H9 (cell line): ENCODE data around the gene FSTL4. TPM values are rescaled to one million over a fixed set of nuclear protein-coding genes. Genes with fewer than 3 reads are reported as not detected.

Source experiments
- DNase-seq: peaks from one replicate; pipeline ENCODE4 v3.0.0-alpha.2; 2017
- H2AFZ ChIP-seq: one replicate; pipeline ENCODE4 v1.6.1; 2013; ENCODE audit warnings: mild to moderate bottlenecking, low read length, control low read depth, moderate library complexity
- H2AK5ac ChIP-seq: 2 replicates; pipeline ENCODE4 v1.6.1; 2013; ENCODE audit warnings: low read length, control low read depth, mixed read lengths; ENCODE audit not compliant: insufficient read length
- H2BK120ac ChIP-seq: one replicate; pipeline ENCODE4 v1.6.1; 2013; ENCODE audit warnings: low read depth, mild to moderate bottlenecking, low read length, control low read depth, inconsistent platforms; ENCODE audit not compliant: poor library complexity, severe bottlenecking
- H2BK12ac ChIP-seq: 2 replicates; pipeline ENCODE4 v1.6.1; 2013; ENCODE audit warnings: low read length, control low read depth, mixed read lengths, low read depth; ENCODE audit not compliant: insufficient read length
- H2BK15ac ChIP-seq: 2 replicates; pipeline ENCODE4 v1.6.1; 2013; ENCODE audit warnings: low read depth, low read length, control low read depth
- H2BK20ac ChIP-seq: one replicate; pipeline ENCODE4 v1.6.1; 2013; ENCODE audit warnings: low read depth, mild to moderate bottlenecking, low read length, control low read depth, inconsistent platforms; ENCODE audit not compliant: poor library complexity, severe bottlenecking
- H2BK5ac ChIP-seq: 2 replicates; pipeline ENCODE4 v1.6.1; 2013; ENCODE audit warnings: low read length, control low read depth, mixed read lengths; ENCODE audit not compliant: insufficient read length
- H3K14ac ChIP-seq: 2 replicates; pipeline ENCODE4 v1.6.1; 2013; ENCODE audit warnings: low read length, control low read depth; ENCODE audit not compliant: insufficient read depth
- H3K18ac ChIP-seq: 2 replicates; pipeline ENCODE4 v1.6.1; 2013; ENCODE audit warnings: low read depth, mild to moderate bottlenecking, mixed read lengths, low read length, control low read depth; ENCODE audit not compliant: insufficient read length
- H3K23ac ChIP-seq: 2 replicates; pipeline ENCODE4 v1.6.1; 2013; ENCODE audit warnings: low read length, control low read depth, mixed read lengths, low read depth; ENCODE audit not compliant: insufficient read length
- H3K23me2 ChIP-seq: 2 replicates; pipeline ENCODE4 v1.6.1; 2013; ENCODE audit warnings: low read depth, mild to moderate bottlenecking, mixed read lengths, low read length, control low read depth; ENCODE audit not compliant: insufficient read length, poor library complexity, severe bottlenecking
- H3K27ac ChIP-seq: 2 replicates; pipeline ENCODE4 v1.5.1; 2013; ENCODE audit warnings: low read length, control low read depth, mixed read lengths, low read depth; ENCODE audit not compliant: insufficient read length
- H3K27me3 ChIP-seq: 2 replicates; pipeline ENCODE4 v1.6.1; 2013; ENCODE audit warnings: low read length, control low read depth, inconsistent platforms; ENCODE audit not compliant: insufficient read depth
- H3K4ac ChIP-seq: 2 replicates; pipeline ENCODE4 v1.6.1; 2013; ENCODE audit warnings: low read depth, mild to moderate bottlenecking, control low read depth, inconsistent platforms, low read length, moderate library complexity
- H3K4me1 ChIP-seq: 2 replicates; pipeline ENCODE4 v1.6.1; 2013; ENCODE audit warnings: low read length, control low read depth, inconsistent platforms; ENCODE audit not compliant: insufficient read depth
- H3K4me2 ChIP-seq: 2 replicates; pipeline ENCODE4 v1.6.1; 2013; ENCODE audit warnings: low read length, control low read depth, mixed read lengths; ENCODE audit not compliant: insufficient read length, insufficient read depth
- H3K56ac ChIP-seq: 2 replicates; pipeline ENCODE4 v1.6.1; 2013; ENCODE audit warnings: low read depth, mild to moderate bottlenecking, mixed read lengths, low read length, control low read depth; ENCODE audit not compliant: insufficient read length
- H3K79me1 ChIP-seq: 2 replicates; pipeline ENCODE4 v1.6.1; 2013; ENCODE audit warnings: low read depth, mild to moderate bottlenecking, moderate library complexity, low read length, control low read depth, inconsistent platforms; ENCODE audit not compliant: insufficient read depth, poor library complexity, severe bottlenecking
- H3K79me2 ChIP-seq: 2 replicates; pipeline ENCODE4 v1.6.1; 2013; ENCODE audit warnings: low read length, control low read depth, inconsistent platforms; ENCODE audit not compliant: insufficient read depth
- H3K9ac ChIP-seq: 2 replicates; pipeline ENCODE4 v1.6.1; 2013; ENCODE audit warnings: low read length, control low read depth, mixed read lengths; ENCODE audit not compliant: insufficient read length; ENCODE audit errors: extremely low read depth
- H3K9me3 ChIP-seq: one replicate; pipeline ENCODE4 v1.6.1; 2013; ENCODE audit warnings: low read depth, low read length, inconsistent platforms; ENCODE audit not compliant: control insufficient read depth
- H3T11ph ChIP-seq: one replicate; pipeline ENCODE4 v1.6.1; 2013; ENCODE audit warnings: mild to moderate bottlenecking, low read length, control low read depth, inconsistent platforms
- H4K20me1 ChIP-seq: one replicate; pipeline ENCODE4 v1.6.1; 2013; ENCODE audit not compliant: control insufficient read depth, insufficient read length, insufficient read depth
- H4K5ac ChIP-seq: 2 replicates; pipeline ENCODE4 v1.6.1; 2013; ENCODE audit warnings: low read depth, mild to moderate bottlenecking, mixed read lengths, low read length, control low read depth; ENCODE audit not compliant: insufficient read length
- H4K8ac ChIP-seq: replicated peaks from 2 replicates; pipeline ENCODE4 v1.6.1; 2013; ENCODE audit warnings: low read length, control low read depth, mixed read lengths, low read depth; ENCODE audit not compliant: insufficient read length
- H4K91ac ChIP-seq: 2 replicates; pipeline ENCODE4 v1.6.1; 2013; ENCODE audit warnings: low read depth, mild to moderate bottlenecking, moderate library complexity, mixed read lengths, low read length, control low read depth; ENCODE audit not compliant: insufficient read length
- H3K27ac Mint-ChIP-seq, 3 experiments: 2 replicates in 2 of 3; 3 replicates in 1 of 3; pipeline ENCODE4 v1.8.0; 2020 to 2021; ENCODE audit warnings: mixed read lengths in 3 of 3, mild to moderate bottlenecking in 1 of 3, moderate library complexity in 1 of 3
- H3K27me3 Mint-ChIP-seq: 2 replicates; pipeline ENCODE4 v1.8.0; 2021; ENCODE audit warnings: low read depth, mild to moderate bottlenecking, moderate library complexity, mixed read lengths
- H3K36me3 Mint-ChIP-seq, 3 experiments: 2 replicates in 2 of 3; 3 replicates in 1 of 3; pipeline ENCODE4 v1.8.0; 2020 to 2021; ENCODE audit warnings: low read depth in 3 of 3, mixed read lengths in 3 of 3; ENCODE audit not compliant: insufficient read depth in 1 of 3
- H3K4me1 Mint-ChIP-seq, 2 experiments: 2 replicates each; pipeline ENCODE4 v1.8.0; 2020; ENCODE audit warnings: mixed read lengths in 2 of 2
- H3K4me3 Mint-ChIP-seq, 2 experiments: 2 replicates in 1 of 2; 3 replicates in 1 of 2; pipeline ENCODE4 v1.8.0; 2020 to 2021; ENCODE audit warnings: mild to moderate bottlenecking in 2 of 2, mixed read lengths in 2 of 2, moderate library complexity in 1 of 2
- H3K9me3 Mint-ChIP-seq, 2 experiments: 2 replicates in 1 of 2; 3 replicates in 1 of 2; pipeline ENCODE4 v1.8.0; 2020; ENCODE audit warnings: mild to moderate bottlenecking in 2 of 2, mixed read lengths in 2 of 2, moderate library complexity in 1 of 2
- CTCF ChIP-seq: fragments of 200-600 bp; sonication (generic); conservative IDR thresholded peaks from 3 replicates; pipeline ENCODE4 v1.8.0; 2021; ENCODE audit warnings: antibody characterized with exemption, mild to moderate bottlenecking
- total RNA-seq: library from RNA; stranded (reverse); gene quantifications from 2 replicates; pipeline ENCODE4 v1.2.1, GENCODE V29; 2021

Gene FSTL4
- total RNA-seq, 1 experiment from 2014 or later: 5.7 TPM

GRCh38 chr5:133434336-133434735, 178.0 kb downstream of the FSTL4 start:
- Histone ChIP-seq H2BK120ac (no peak overlapping the region), H4K20me1 (no peaks in the 10 kb centered on the region), H2AFZ (no peak overlapping the region), H2BK12ac (no peak overlapping the region), H2BK20ac (no peak overlapping the region), H2AK5ac (no peak overlapping the region), H3K23ac (no peak overlapping the region), H2BK5ac (no peak overlapping the region), H3K4me2 (no peak overlapping the region), H3K4me1 (no peaks in the 10 kb centered on the region), H3K18ac (no peak overlapping the region), H3K9ac (no peak overlapping the region), H3K79me1 (no peaks in the 10 kb centered on the region), H4K5ac (no peak overlapping the region), H3K27me3 (no peaks in the 10 kb centered on the region), H4K91ac (no peak overlapping the region), H2BK15ac (no peak overlapping the region), H3K14ac (no peak overlapping the region), H3K23me2 (no peaks in the 10 kb centered on the region), H4K8ac (no peak overlapping the region), H3K27ac (no peak overlapping the region), H3K9me3 (no peaks in the 10 kb centered on the region), H3T11ph (no peak overlapping the region), H3K4ac (no peak overlapping the region), H3K79me2 (no peaks in the 10 kb centered on the region), H3K56ac (no peak overlapping the region)
- Mint-ChIP-seq H3K4me3 (no peak overlapping the region), H3K27ac (no peak overlapping the region), H3K27me3 (peaks cover 5% of the 10 kb centered on the region; the same call in 1 of the 2 replicates), H3K9me3 (no peaks in the 10 kb centered on the region), H3K36me3 (no peaks in the 10 kb centered on the region), H3K4me1 (peaks cover 6 to 7% of the 10 kb centered on the region in 2 experiments; a peak in 3 of 4 replicates)
- TF ChIP-seq CTCF: no peak
- no peak for DNase-seq
